Ectodermal cell (in vitro differentiated cells): ENCODE results near the gene CSRP3.
A peak's percentile ranks its signal among the peaks of the same experiment; 100 is the strongest.

Source experiments
- H3K27ac ChIP-seq: 2 replicates; pipeline ENCODE4 v1.7.0; 2013; ENCODE audit warnings: mild to moderate bottlenecking, low read depth, low read length; ENCODE audit not compliant: insufficient read depth, poor library complexity, severe bottlenecking
- H3K27me3 ChIP-seq: 2 replicates; pipeline ENCODE4 v1.7.0; 2013; ENCODE audit warnings: mild to moderate bottlenecking, low read length; ENCODE audit not compliant: insufficient read depth, control insufficient read depth, poor library complexity, severe bottlenecking
- H3K36me3 ChIP-seq: one replicate; pipeline ENCODE4 v1.7.0; 2013; ENCODE audit warnings: low read length; ENCODE audit not compliant: control insufficient read depth, insufficient read depth
- H3K4me1 ChIP-seq: one replicate; pipeline ENCODE4 v1.7.0; 2013; ENCODE audit warnings: low read length; ENCODE audit not compliant: control insufficient read depth, insufficient read depth
- H3K4me3 ChIP-seq: 2 replicates; pipeline ENCODE4 v1.7.0; 2013; ENCODE audit warnings: low read depth, low read length, control low read depth; ENCODE audit not compliant: insufficient read depth
- H3K9me3 ChIP-seq: 2 replicates; pipeline ENCODE4 v1.7.0; 2013; ENCODE audit warnings: mild to moderate bottlenecking, low read length, moderate library complexity; ENCODE audit not compliant: control insufficient read depth
- WGBS, 2 experiments: methylation state at CpG; one replicate each; pipeline ENCODE4 v1.1.7; 2013; ENCODE audit warnings: missing lambda C conversion rate in 2 of 2; 5-methylcytosine and 5-hydroxymethylcytosine counted together

The CSRP3 gene

DNA sequence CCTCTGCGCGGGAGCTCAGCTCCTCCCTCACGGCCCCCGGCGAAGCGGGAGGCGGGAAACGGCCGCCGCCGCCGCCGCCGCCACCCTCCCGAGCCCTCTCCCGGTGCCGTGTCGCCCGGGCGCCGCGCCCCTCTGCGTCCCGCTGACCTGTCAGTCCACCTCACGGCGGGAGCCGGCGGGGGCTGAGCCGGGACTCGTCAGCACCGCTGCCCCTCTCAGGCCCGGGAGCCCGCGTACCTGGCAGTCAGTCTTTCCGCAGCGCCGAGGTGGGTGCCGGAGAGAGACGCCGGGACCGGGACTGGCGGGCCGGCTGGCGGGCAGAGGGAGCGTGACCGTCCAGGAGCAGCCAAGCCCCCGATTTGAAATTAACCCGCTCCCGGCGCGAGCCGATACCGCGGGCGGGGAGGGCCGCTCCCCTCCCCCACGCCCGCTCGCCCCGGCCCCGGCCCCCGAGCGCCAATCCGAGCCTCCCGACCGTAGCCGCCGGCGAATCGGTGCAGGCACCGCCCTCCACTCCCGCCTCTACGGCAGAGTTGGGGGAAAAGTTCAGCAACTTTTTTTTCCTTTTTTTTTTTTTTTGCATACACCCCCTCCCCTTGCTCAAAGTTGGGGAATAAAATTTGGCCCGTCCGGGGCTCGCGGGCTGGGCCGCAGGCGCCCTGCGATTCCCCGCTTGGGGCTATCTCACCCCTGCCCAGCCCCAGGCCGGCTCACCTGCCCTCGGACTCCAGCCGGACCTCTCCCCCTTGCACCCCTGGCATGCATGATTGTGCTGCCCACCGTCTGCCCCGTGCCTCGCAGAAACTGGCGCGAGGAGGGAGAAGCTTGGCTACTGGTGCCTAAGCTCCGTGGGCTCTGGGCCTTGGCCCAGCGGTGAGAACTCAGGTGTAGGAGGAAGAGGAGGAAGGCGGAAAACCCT lies 39.7 kb upstream of the CSRP3 start:
- H3K4me3 ChIP-seq, result peak overlapping the region; percentile 72
- WGBS, 2 experiments, result 0% methylated on average over 89 to 92 of the region's 92 CpGs
- H3K36me3 ChIP-seq, result peaks cover 9% of the 10 kb centered on the region
- H3K4me1 ChIP-seq, result peaks cover 3% of the 10 kb centered on the region
- peaks cover 34% of the 10 kb centered on the region for H3K27me3 ChIP-seq
- H3K27ac ChIP-seq, result no peak overlapping the region
- H3K9me3 ChIP-seq, result no peaks in the 10 kb centered on the region

DNA sequence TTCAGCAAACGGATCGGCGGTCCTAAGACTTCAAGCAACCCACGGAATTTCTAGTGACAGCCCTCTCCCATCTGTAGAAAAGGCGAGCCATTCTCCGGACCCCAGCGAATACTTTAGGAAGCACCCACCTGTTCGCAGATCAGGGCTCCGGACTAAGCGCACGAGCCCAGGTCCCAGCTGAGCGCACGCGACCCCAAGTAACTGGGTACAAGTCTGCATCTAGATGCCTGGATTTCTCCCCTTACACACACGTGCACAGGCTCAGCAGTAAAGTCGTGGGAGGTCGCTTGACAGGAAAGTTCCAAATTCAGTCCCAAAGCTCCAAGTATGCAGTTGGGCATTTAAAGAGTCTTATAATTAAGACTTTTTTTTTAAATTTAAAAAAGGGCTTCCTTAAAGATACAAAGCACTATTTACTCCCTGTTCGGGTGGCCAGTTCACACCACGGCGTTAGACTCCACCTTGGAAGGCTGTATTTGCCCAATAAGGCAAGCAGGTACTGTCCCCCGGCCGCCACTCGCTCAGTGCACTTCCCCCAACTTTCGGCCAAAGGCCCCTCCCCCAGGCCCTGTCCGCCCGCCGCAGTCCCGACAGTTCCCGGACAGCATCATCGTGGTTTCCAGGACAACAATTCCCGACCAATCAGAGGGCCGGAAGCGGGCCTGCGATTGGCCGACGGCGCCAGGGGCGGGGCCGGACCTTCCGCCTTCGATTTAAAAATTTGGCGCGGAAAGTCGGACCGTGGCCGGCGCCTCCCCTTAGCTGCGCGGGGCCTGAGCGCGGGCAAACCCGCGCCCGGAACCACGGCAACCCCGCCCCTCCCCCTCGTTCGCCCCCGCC lies 38.9 kb upstream of the CSRP3 start, which contains the start of gene E2F8:
Gene E2F8 (minus strand): TSS at position 526 of the 840 bp plus-strand sequence. CDS start 824 bp downstream, outside the sequence.
- WGBS, 2 experiments, result 0% methylated on average over 56 to 59 of the region's 59 CpGs
- Histone ChIP-seq H3K27me3 (peaks cover 34% of the 10 kb centered on the region), H3K27ac (no peak within 1 kb of the TSS), H3K4me1 (peaks cover 3% of the 10 kb centered on the region), H3K36me3 (peaks cover 9% of the 10 kb centered on the region), H3K9me3 (no peaks in the 10 kb centered on the region), H3K4me3 (peak within 1 kb of the TSS; percentile 72)

GRCh38 chr11:19239039-19239438 lies 37.3 kb upstream of the CSRP3 start:
- Histone ChIP-seq H3K27me3 (peaks cover 28% of the 10 kb centered on the region), H3K27ac (no peak overlapping the region), H3K4me1 (peaks cover 3% of the 10 kb centered on the region), H3K9me3 (no peaks in the 10 kb centered on the region), H3K36me3 (peaks cover 13% of the 10 kb centered on the region), H3K4me3 (no peak overlapping the region)
- WGBS, 2 experiments, result 92% methylated on average over 3 of the region's 3 CpGs

DNA sequence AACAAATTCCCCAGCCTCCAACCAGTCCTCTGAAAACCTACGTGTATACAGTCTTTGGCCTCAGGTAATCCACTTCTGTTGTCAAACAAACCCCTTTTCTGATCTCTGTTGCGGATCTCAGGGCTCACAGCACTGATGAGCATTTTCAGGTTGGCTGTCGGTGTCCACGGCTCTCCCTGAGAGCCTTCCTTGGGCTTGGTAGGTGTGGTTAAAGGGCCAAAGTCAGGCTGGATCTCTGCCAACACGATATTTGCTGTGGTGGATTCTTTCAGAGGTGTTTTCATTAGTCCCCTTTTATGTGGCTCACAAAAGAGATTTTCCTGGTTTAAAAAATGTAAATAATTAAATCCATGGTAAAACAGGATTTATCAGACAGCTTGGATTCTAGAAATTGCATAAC lies 36.0 kb upstream of the CSRP3 start:
- Histone ChIP-seq H3K4me3 (no peak overlapping the region), H3K27ac (no peak overlapping the region), H3K36me3 (peaks cover 13% of the 10 kb centered on the region), H3K27me3 (peaks cover 15% of the 10 kb centered on the region), H3K4me1 (peaks cover 3% of the 10 kb centered on the region), H3K9me3 (no peaks in the 10 kb centered on the region)
- WGBS, 2 experiments, result 91 to 93% methylated on average over 5 of the region's 5 CpGs

GRCh38 chr11:19237381-19237780 lies 35.6 kb upstream of the CSRP3 start:
- Histone ChIP-seq H3K4me1 (peaks cover 3% of the 10 kb centered on the region), H3K4me3 (no peak overlapping the region), H3K36me3 (peaks cover 13% of the 10 kb centered on the region), H3K27me3 (peaks cover 11% of the 10 kb centered on the region), H3K27ac (no peak overlapping the region), H3K9me3 (no peaks in the 10 kb centered on the region)
- 95 to 96% methylated on average over 6 to 8 of the region's 8 CpGs for WGBS, 2 experiments

GRCh38 chr11:19234231-19234817 lies 32.5 kb upstream of the CSRP3 start:
- Histone ChIP-seq H3K27me3 (no peaks in the 10 kb centered on the region), H3K36me3 (peaks cover 13% of the 10 kb centered on the region), H3K9me3 (no peaks in the 10 kb centered on the region), H3K4me3 (no peak overlapping the region), H3K4me1 (no peaks in the 10 kb centered on the region), H3K27ac (no peak overlapping the region)
- WGBS, 2 experiments, result 93 to 95% methylated on average over 2 to 5 of the region's 5 CpGs

DNA sequence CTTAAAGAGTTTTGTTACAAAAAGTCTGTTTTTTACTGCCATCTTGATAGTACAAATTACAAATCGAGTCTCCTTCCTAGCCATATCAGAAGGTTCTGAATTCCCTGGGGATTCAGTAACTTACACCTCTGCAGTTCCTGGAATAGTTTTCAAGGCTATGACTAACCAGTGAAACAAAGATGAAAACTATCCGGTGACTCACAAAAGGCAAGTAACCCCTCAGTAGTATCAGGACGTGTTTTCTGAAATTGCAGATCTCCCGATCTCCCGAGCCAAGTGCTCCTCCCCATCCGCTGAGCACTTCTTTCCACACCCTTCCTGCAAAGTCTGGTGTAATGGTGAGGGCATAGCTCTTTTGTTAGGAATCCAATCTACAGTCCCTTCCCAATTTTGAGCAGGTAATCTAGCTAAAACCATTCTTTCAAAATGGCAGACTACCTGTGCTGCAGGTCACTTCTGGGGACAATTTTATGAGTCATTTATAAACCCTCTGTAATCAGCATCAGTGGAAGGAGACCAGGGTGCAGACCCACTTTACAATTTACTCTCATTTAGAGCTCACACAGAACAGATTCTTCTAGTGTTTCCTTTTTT lies 31.2 kb upstream of the CSRP3 start:
- H3K27ac ChIP-seq, result no peak overlapping the region
- H3K4me3 ChIP-seq, result no peak overlapping the region
- 77 to 98% methylated on average over 5 to 6 of the region's 6 CpGs for WGBS, 2 experiments
- H3K4me1 ChIP-seq, result no peaks in the 10 kb centered on the region
- no peaks in the 10 kb centered on the region for H3K9me3 ChIP-seq
- H3K36me3 ChIP-seq, result peaks cover 13% of the 10 kb centered on the region
- H3K27me3 ChIP-seq, result no peaks in the 10 kb centered on the region

DNA sequence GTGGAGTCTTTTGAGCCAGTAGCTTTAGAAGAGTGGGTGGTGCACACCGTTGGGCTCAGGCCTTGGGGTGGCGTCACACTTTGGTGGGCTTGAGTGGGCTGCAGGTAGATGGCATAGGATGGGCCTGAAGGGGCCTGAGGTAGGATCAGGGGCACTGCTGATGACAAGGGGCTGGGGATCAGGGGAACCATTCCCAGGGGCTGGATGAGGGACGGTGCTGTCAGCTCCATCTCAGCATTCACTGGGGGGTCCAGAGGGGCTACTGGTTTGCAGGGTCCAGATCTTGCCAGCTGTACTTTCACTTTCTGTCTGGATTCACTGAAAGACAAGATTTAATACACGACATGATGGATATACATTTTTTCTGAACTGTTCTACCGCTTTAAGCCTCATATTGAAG lies 27.9 kb upstream of the CSRP3 start:
- no peaks in the 10 kb centered on the region for H3K4me1 ChIP-seq
- H3K36me3 ChIP-seq, result peaks cover 5% of the 10 kb centered on the region
- WGBS, 2 experiments, result 93 to 97% methylated on average over 5 of the region's 5 CpGs
- no peaks in the 10 kb centered on the region for H3K9me3 ChIP-seq
- H3K27ac ChIP-seq, result no peak overlapping the region
- H3K27me3 ChIP-seq, result no peaks in the 10 kb centered on the region
- no peak overlapping the region for H3K4me3 ChIP-seq

GRCh38 chr11:19228968-19229367 lies 27.2 kb upstream of the CSRP3 start:
- no peaks in the 10 kb centered on the region for H3K36me3 ChIP-seq
- no peaks in the 10 kb centered on the region for H3K9me3 ChIP-seq
- H3K4me3 ChIP-seq, result no peak overlapping the region
- WGBS, 2 experiments, result 97 to 98% methylated on average over 3 of the region's 3 CpGs
- no peak overlapping the region for H3K27ac ChIP-seq
- no peaks in the 10 kb centered on the region for H3K4me1 ChIP-seq
- H3K27me3 ChIP-seq, result no peaks in the 10 kb centered on the region
